Measurements from ENCODE around the gene RPAP3.
A peak's percentile ranks its signal among the peaks of the same experiment; 100 is the strongest.

RPAP3 gene

GRCh38 chr12:47700263-47700662 lies 5.6 kb downstream of the RPAP3 start:
- DNase-seq (ENCODE audit: low spot score) = no peak
- TF ChIP-seq, protein P1, sequence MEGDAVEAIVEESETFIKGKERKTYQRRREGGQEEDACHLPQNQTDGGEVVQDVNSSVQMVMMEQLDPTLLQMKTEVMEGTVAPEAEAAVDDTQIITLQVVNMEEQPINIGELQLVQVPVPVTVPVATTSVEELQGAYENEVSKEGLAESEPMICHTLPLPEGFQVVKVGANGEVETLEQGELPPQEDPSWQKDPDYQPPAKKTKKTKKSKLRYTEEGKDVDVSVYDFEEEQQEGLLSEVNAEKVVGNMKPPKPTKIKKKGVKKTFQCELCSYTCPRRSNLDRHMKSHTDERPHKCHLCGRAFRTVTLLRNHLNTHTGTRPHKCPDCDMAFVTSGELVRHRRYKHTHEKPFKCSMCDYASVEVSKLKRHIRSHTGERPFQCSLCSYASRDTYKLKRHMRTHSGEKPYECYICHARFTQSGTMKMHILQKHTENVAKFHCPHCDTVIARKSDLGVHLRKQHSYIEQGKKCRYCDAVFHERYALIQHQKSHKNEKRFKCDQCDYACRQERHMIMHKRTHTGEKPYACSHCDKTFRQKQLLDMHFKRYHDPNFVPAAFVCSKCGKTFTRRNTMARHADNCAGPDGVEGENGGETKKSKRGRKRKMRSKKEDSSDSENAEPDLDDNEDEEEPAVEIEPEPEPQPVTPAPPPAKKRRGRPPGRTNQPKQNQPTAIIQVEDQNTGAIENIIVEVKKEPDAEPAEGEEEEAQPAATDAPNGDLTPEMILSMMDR (IDR thresholded peaks at IDR 0.05; ENCODE audit: extremely low read depth, missing control alignments) = no peak

DNA sequence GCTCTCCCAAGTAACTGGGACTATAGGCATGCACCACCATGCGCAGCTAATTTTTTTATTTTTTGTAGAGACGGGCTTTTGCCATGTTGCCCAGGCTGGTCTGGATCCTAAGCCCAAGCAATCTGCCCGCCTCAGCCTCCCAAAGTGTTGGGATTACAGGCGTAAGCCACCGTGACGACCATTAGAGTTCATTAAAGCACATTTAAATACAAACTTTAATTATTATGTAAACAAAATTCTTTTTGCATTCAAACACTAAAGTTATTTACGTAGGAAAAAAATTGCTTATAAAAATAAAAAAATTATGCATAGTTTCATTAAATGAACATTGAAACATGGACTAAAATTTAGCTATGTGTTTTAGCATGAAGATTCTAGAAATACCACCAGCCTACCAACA lies 7.2 kb downstream of the RPAP3 start:
- DNase-seq (ENCODE audit: low spot score) = no peak
- TF ChIP-seq, protein P1 (IDR thresholded peaks at IDR 0.05; ENCODE audit: extremely low read depth, missing control alignments) = no peak

- no peak for DNase-seq (ENCODE audit: low spot score)
- TF ChIP-seq, protein P1 (IDR thresholded peaks at IDR 0.05; ENCODE audit: extremely low read depth, missing control alignments) = no peak
Measured at GRCh38 chr12:47698055-47698454, 7.8 kb downstream of the RPAP3 start.

- TF ChIP-seq, protein P1 (IDR thresholded peaks at IDR 0.05; ENCODE audit: extremely low read depth, missing control alignments) = no peak
- DNase-seq (ENCODE audit: low spot score) = no peak
Measured at GRCh38 chr12:47689215-47689614, 16.6 kb downstream of the RPAP3 start.

DNA sequence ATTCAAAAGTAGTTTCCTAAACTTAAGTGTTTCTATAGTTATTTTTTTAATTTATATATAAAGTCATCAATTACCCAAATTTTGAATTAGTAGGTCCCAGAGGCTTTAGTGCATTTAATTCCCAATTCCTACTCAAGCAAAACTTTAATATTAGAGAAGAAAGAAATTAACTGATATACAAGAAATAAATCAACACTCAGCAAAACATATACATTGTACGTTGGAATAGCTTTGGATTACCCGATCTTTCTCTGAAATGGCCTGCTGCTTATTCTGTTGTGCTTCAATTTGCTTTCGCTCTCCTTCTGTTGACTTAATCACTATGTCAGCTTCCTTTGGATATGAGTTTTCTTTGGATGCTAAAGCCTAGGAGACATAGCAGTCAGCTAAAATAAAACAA lies 18.2 kb downstream of the RPAP3 start:
- DNase-seq (ENCODE audit: low spot score) = no peak

GRCh38 chr12:47686645-47687240 lies 19.1 kb downstream of the RPAP3 start:
- TF ChIP-seq, protein P1 (IDR thresholded peaks at IDR 0.05; ENCODE audit: extremely low read depth, missing control alignments) = peak; percentile 37
- DNase-seq (ENCODE audit: low spot score) = peak; percentile 30

More for the DNA sequence above, 18.2 kb downstream of the RPAP3 start:
- TF ChIP-seq, protein P1 (IDR thresholded peaks at IDR 0.05; ENCODE audit: extremely low read depth, missing control alignments) = no peak

DNA sequence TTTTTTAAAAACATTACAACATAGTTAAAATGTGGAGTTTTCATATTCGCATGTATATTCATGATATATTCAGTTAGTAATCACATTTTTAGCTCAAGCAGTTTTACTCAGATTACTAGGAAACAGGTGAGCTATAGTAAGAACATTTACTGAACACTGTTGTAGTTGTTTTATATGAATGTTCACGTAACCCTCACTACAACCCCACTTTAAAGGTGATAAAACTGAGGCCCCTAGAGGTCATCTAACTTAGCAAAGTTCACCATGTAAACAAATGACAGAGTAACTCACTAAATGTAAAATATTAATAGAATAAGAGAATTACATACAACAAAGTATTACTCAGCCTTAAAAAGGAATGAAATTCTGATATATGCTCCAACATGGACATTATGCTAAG lies 26.0 kb downstream of the RPAP3 start:
- DNase-seq (ENCODE audit: low spot score) = no peak
- TF ChIP-seq, protein P1 (IDR thresholded peaks at IDR 0.05; ENCODE audit: extremely low read depth, missing control alignments) = no peak

Measured in GM20000 (cell line).